Cardiac muscle cell (in vitro differentiated cells and primary cell): ENCODE results near the gene NCKAP5L. TPM values are rescaled to one million over a fixed set of nuclear protein-coding genes. Genes with fewer than 3 reads are reported as not detected.

Source experiments
- DNase-seq, 2 donors: peaks; one replicate each; pipeline versions ENCODE4 v3.0.0 to v3.0.0-alpha.2; 2010 to 2017; ENCODE audit warnings: low read depth in 1 of 2, low spot score in 1 of 2
- H3K27ac ChIP-seq: fragments of 200-600 bp; sonication (generic); 2 replicates; pipeline ENCODE4 v1.5.1; 2016
- H3K27me3 ChIP-seq: fragments of 200-600 bp; sonication (generic); 2 replicates; pipeline ENCODE4 v1.6.0; 2016; ENCODE audit warnings: control low read depth
- H3K36me3 ChIP-seq: fragments of 200-600 bp; sonication (generic); 2 replicates; pipeline ENCODE4 v1.5.1; 2016; ENCODE audit warnings: control low read depth
- H3K4me1 ChIP-seq: fragments of 200-600 bp; sonication (generic); 2 replicates; pipeline ENCODE4 v1.8.1; 2017; ENCODE audit warnings: low read depth, mild to moderate bottlenecking, mixed run types
- H3K4me3 ChIP-seq: fragments of 200-600 bp; sonication (generic); 2 replicates; pipeline ENCODE4 v1.5.1; 2016; ENCODE audit warnings: mild to moderate bottlenecking
- H3K9me3 ChIP-seq: fragments of 200-600 bp; sonication (generic); 2 replicates; pipeline ENCODE4 v1.5.1; 2017; ENCODE audit warnings: low read depth, mild to moderate bottlenecking, control low read depth
- polyA plus RNA-seq: library from polyadenylated mRNA; unstranded; fragments of >200 nt; fragmentation: Nextera tagmentation; extraction: Ambion mirVana; gene quantifications from 2 replicates; pipeline ENCODE4 v1.2.1, GENCODE V29; 2016
- total RNA-seq: library from RNA; depleted of rRNA; stranded (reverse); fragments of >200 nt; gene quantifications from 2 replicates; pipeline ENCODE4 v1.2.3, GENCODE V29; 2016
- TF ChIP-seq, protein P1 (sequence below): IDR thresholded peaks from 2 replicates; pipeline ENCODE4 v1.5.1; 2012; ENCODE audit warnings: low read depth, mild to moderate bottlenecking, low read length

Gene NCKAP5L
- total and polyA plus RNA-seq, 2 experiments from 2014 or later, result 32.0 to 61.1 TPM

DNA sequence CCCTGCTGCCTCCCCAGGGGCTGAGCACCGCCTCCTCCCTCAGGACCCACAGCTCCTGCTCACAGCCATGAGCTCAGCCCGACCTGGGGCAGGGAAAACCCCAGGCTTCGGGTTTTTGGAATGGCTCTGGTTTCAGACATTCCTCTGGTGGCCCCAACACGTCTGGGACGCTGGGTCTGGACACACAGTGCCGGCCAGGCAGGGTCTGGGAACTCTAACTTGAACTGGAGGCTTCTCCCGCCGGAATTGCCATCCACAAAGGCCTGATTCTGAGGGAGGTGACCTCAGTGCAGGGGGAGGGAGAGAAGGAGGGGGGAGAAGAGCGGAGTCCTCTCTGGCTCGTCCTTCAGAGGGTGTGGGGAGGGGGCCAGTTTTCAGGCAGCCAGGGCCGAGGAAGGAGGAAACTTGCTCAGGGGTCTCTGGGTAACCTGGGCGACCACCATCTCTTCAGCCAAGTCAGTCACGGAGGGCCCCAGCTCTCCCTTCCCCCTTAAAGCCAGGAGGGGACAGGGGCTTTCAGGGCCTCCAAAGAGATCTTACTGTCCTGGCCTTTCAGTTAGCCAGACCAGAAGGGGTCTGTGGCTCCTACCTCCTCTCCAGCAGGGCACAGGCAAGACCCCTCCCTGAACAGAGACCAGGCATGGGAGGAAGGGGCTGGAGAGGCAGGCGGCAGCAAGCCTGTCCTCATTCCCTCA, 19.4 kb downstream of the NCKAP5L start:
- DNase-seq, result no peak
- Histone ChIP-seq H3K4me1 (peaks cover 31% of the 10 kb centered on the region), H3K27me3 (no peaks in the 10 kb centered on the region), H3K27ac (peak overlapping the region; percentile 84), H3K4me3 (no peak overlapping the region), H3K9me3 (no peaks in the 10 kb centered on the region), H3K36me3 (peaks cover 4% of the 10 kb centered on the region)
- TF ChIP-seq, protein P1, sequence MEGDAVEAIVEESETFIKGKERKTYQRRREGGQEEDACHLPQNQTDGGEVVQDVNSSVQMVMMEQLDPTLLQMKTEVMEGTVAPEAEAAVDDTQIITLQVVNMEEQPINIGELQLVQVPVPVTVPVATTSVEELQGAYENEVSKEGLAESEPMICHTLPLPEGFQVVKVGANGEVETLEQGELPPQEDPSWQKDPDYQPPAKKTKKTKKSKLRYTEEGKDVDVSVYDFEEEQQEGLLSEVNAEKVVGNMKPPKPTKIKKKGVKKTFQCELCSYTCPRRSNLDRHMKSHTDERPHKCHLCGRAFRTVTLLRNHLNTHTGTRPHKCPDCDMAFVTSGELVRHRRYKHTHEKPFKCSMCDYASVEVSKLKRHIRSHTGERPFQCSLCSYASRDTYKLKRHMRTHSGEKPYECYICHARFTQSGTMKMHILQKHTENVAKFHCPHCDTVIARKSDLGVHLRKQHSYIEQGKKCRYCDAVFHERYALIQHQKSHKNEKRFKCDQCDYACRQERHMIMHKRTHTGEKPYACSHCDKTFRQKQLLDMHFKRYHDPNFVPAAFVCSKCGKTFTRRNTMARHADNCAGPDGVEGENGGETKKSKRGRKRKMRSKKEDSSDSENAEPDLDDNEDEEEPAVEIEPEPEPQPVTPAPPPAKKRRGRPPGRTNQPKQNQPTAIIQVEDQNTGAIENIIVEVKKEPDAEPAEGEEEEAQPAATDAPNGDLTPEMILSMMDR, result no peak

DNA sequence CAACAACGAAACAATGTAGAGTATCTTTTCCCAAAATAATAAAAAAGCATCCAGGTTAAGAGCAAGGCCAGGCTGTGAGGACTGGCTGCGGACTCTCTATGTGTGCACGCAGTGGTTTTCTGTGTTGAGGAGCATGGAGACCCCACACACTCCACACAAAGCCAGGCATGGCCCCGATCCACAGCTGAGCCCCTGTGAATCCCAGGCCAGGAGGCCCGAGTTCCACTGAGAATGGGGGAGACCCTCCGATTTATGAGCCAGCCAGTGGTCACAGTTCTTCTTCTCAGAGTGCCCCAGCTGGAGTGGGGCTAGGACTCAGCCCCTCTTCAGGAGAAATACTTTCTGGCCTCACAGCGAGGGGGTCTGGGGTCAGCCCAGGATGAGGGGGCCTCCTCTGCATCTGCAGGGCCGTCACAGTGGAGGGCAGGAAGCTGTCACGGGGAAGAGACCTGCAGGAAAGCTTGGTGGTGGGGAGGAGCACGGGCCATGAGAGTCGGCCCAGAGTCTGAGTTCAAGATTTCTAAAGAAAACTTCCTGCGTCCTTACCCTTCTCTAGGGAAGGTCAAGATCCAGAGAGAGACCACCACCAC, 20.1 kb downstream of the NCKAP5L start:
- TF ChIP-seq, protein P1, result no peak
- H3K36me3 ChIP-seq, result peaks cover 4% of the 10 kb centered on the region
- H3K9me3 ChIP-seq, result no peaks in the 10 kb centered on the region
- peaks cover 31% of the 10 kb centered on the region for H3K4me1 ChIP-seq
- H3K27ac ChIP-seq, result peak overlapping the region; percentile 84
- no peaks in the 10 kb centered on the region for H3K27me3 ChIP-seq
- no peak for DNase-seq
- no peak overlapping the region for H3K4me3 ChIP-seq

- no peak for DNase-seq
- Histone ChIP-seq H3K4me3 (no peak overlapping the region), H3K36me3 (peaks cover 7% of the 10 kb centered on the region), H3K9me3 (no peaks in the 10 kb centered on the region), H3K4me1 (peaks cover 31% of the 10 kb centered on the region), H3K27me3 (no peaks in the 10 kb centered on the region), H3K27ac (peak overlapping the region; percentile 36)
- TF ChIP-seq, protein P1, result no peak
Measured at GRCh38 chr12:49806877-49807276, 21.3 kb downstream of the NCKAP5L start.

DNA sequence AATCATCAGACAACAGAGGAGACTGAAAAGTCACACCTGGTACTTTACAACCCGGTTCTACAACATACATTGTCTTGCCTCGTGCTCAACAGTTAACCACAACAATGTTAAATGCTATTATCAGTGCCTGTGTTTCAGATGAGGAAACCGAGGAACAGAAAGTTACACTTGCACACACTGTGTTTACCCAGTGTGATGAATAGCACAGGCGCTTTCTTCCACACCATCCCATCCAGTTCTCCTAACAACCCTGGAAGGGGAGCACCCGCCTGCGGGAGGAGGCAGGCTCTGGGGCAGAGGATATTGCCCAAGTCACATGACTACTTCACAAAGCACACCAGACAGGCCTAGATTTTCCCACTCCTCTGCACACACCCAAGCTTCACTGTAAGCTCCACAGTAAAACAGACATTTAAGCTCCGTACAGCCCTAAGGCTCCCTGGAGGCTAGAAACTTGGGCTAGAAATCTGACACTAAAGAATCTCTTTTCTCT, 21.8 kb downstream of the NCKAP5L start:
- Histone ChIP-seq H3K36me3 (peaks cover 12% of the 10 kb centered on the region), H3K27me3 (no peaks in the 10 kb centered on the region), H3K27ac (peak overlapping the region; percentile 36), H3K9me3 (no peaks in the 10 kb centered on the region), H3K4me1 (peaks cover 31% of the 10 kb centered on the region), H3K4me3 (no peak overlapping the region)
- DNase-seq, result no peak
- TF ChIP-seq, protein P1, result no peak

- TF ChIP-seq, protein P1, result no peak
- Histone ChIP-seq H3K4me3 (no peak overlapping the region), H3K27ac (no peak overlapping the region), H3K9me3 (no peaks in the 10 kb centered on the region), H3K27me3 (no peaks in the 10 kb centered on the region), H3K4me1 (peaks cover 29% of the 10 kb centered on the region), H3K36me3 (peaks cover 19% of the 10 kb centered on the region)
- DNase-seq, result no peak
Measured at GRCh38 chr12:49805409-49805808, 22.8 kb downstream of the NCKAP5L start.
